Measurements from ENCODE around the gene AMPD2. TPM values are rescaled to one million over a fixed set of nuclear protein-coding genes. Genes with fewer than 3 reads are reported as not detected.

Gene AMPD2
- total and polyA plus RNA-seq, 9 of the 15 experiments (the other 6 are each of a cell fraction or from before 2014, with no cell fraction given): 2.0 to 77.7 (median 28.2) TPM

GRCh38 chr1:109667452-109668122 lies 48.0 kb downstream of the AMPD2 start, which contains the start of gene GSTM2 (continued):
- peak; percentile 64 for TF ChIP-seq PRDM10 (IDR thresholded peaks at IDR 0.05; ENCODE audit: partially characterized antibody)
- TF ChIP-seq PHF8 (IDR thresholded peaks at IDR 0.05; ENCODE audit: borderline replicate concordance, low read length): 0 out of 2 replicates have a peak, but pooled peaks have one; percentile 7
- TF ChIP-seq SIN3A (IDR thresholded peaks at IDR 0.05; ENCODE audit: borderline replicate concordance in 2 of 2, control insufficient read depth in 1 of 2, low read depth in 2 of 2, low read length in 2 of 2): 0 out of 4 replicates have a peak, but pooled peaks of 1 of the 2 experiments have one; percentile 18
- TF ChIP-seq L3MBTL2 (IDR thresholded peaks at IDR 0.05): 0 out of 2 replicates have a peak, but pooled peaks have one; percentile 14
- TF ChIP-seq HNRNPLL (IDR thresholded peaks at IDR 0.05; ENCODE audit: low read depth, low read length, poor library complexity, severe bottlenecking): peak; percentile 20
- 0 out of 2 replicates have a peak, but pooled peaks have one; percentile 26 for TF ChIP-seq ADNP (tag; IDR thresholded peaks at IDR 0.05)
- peak; percentile 46 to 50; a peak in 3 of 4 replicates for TF ChIP-seq NRF1 (conservative IDR thresholded peaks at IDR 0.05 in 1 of 2, IDR thresholded peaks at IDR 0.05 in 1 of 2)
- no peak for TF ChIP-seq ETS1 (conservative IDR thresholded peaks at IDR 0.05; ENCODE audit: control insufficient read depth, low read depth, low read length)
- no peak for TF ChIP-seq TAF1 (IDR thresholded peaks at IDR 0.05; ENCODE audit: control insufficient read depth, extremely low read depth, insufficient read depth, low read length, severe bottlenecking)
- peak; percentile 3; the same call in 1 of the 2 replicates for TF ChIP-seq JUND (IDR thresholded peaks at IDR 0.05; ENCODE audit: borderline replicate concordance, low read depth, low read length)
- TF ChIP-seq JUND (tag; IDR thresholded peaks at IDR 0.05; ENCODE audit: borderline replicate concordance, low read depth, low read length): no peak; the same call in 2 of the 3 replicates
- peak; percentile 46; the same call in 1 of the 2 replicates for TF ChIP-seq ZFX (CRISPR knock-in tag; IDR thresholded peaks at IDR 0.05)
- TF ChIP-seq RCOR1 (IDR thresholded peaks at IDR 0.05; ENCODE audit: borderline replicate concordance in 1 of 2, low read depth in 2 of 2, low read length in 2 of 2): peak in 1 of 2 experiments; percentile 52; a peak in 1 of 4 replicates
- TF ChIP-seq SP1 (CRISPR knock-in tag; IDR thresholded peaks at IDR 0.05): 0 out of 2 replicates have a peak, but pooled peaks have one; percentile 32
- peak; percentile 26; the same call in 1 of the 2 replicates for TF ChIP-seq SMARCA4 (IDR thresholded peaks at IDR 0.05)
